Neural cell (in vitro differentiated cells): ENCODE results near the gene KRT80. TPM values are rescaled to one million over a fixed set of nuclear protein-coding genes. Genes with fewer than 3 reads are reported as not detected.

Experiments
- H2AFZ ChIP-seq: fragments of 200-600, 300-800 bp; sonication (generic), shearing (Covaris generic); 2 replicates; pipeline ENCODE4 v1.6.0; 2014; ENCODE audit warnings: low read depth, mild to moderate bottlenecking, antibody characterized with exemption, low read length, moderate library complexity
- H3F3A ChIP-seq: fragments of 200-600 bp; shearing (Covaris generic); 2 replicates; pipeline ENCODE4 v1.6.1; 2016; ENCODE audit warnings: mild to moderate bottlenecking, moderate library complexity, mixed read lengths, antibody characterized with exemption, low read length; ENCODE audit not compliant: insufficient read depth, poor library complexity, severe bottlenecking
- H3K27ac ChIP-seq: fragments of 200-600, 300-800 bp; sonication (generic), shearing (Covaris generic); 2 replicates; pipeline ENCODE4 v1.5.1; 2014; ENCODE audit warnings: mild to moderate bottlenecking, low read length, moderate library complexity
- H3K27me3 ChIP-seq: fragments of 300-800, 200-600 bp; sonication (generic), shearing (Covaris generic); 2 replicates; pipeline ENCODE4 v1.6.0; 2014; ENCODE audit warnings: mild to moderate bottlenecking, low read depth, low read length, moderate library complexity; ENCODE audit not compliant: insufficient read depth
- H3K36me3 ChIP-seq: fragments of 300-800, 200-600 bp; sonication (generic), shearing (Covaris generic); 2 replicates; pipeline ENCODE4 v1.5.1; 2014; ENCODE audit warnings: mild to moderate bottlenecking, antibody characterized with exemption, low read length, moderate library complexity; ENCODE audit not compliant: insufficient read depth
- H3K4me2 ChIP-seq: fragments of 300-800, 200-600 bp; sonication (generic), shearing (Covaris generic); 2 replicates; pipeline ENCODE4 v1.6.0; 2014; ENCODE audit warnings: mild to moderate bottlenecking, low read length
- H3K4me3 ChIP-seq: fragments of 300-800, 200-600 bp; sonication (generic), shearing (Covaris generic); 2 replicates; pipeline ENCODE4 v1.5.1; 2014; ENCODE audit warnings: mild to moderate bottlenecking, low read length, moderate library complexity
- H3K79me2 ChIP-seq: fragments of 200-600 bp; shearing (Covaris generic); replicated peaks from 2 replicates; pipeline ENCODE4 v1.6.0; 2014; ENCODE audit warnings: mild to moderate bottlenecking, low read length, moderate library complexity; ENCODE audit not compliant: insufficient read depth
- H3K9ac ChIP-seq: fragments of 300-800, 200-600 bp; sonication (generic), shearing (Covaris generic); 2 replicates; pipeline ENCODE4 v1.6.1; 2016; ENCODE audit warnings: mild to moderate bottlenecking, low read length, mixed read lengths
- H3K9me2 ChIP-seq: fragments of 200-600 bp; shearing (Covaris generic); 2 replicates; pipeline ENCODE4 v1.6.1; 2016; ENCODE audit warnings: mild to moderate bottlenecking, low read length, mixed read lengths; ENCODE audit not compliant: insufficient read depth
- H3K9me3 ChIP-seq: fragments of 200-600, 300-800 bp; sonication (generic), shearing (Covaris generic); 2 replicates; pipeline ENCODE4 v1.6.1; 2016; ENCODE audit warnings: mild to moderate bottlenecking, mixed run types, low read length, moderate library complexity, mixed read lengths
- H4K20me1 ChIP-seq: fragments of 200-600 bp; shearing (Covaris generic); 2 replicates; pipeline ENCODE4 v1.6.1; 2016; ENCODE audit warnings: mild to moderate bottlenecking, mixed run types; ENCODE audit not compliant: insufficient read depth
- EP300 ChIP-seq: fragments of 450-650 bp; conservative IDR thresholded peaks from 2 replicates; pipeline ENCODE4 v1.6.1; 2014; ENCODE audit warnings: antibody characterized with exemption, mild to moderate bottlenecking, moderate library complexity; ENCODE audit not compliant: poor library complexity, severe bottlenecking
- EZH2 ChIP-seq: fragments of 200-600, 300-800 bp; shearing (Covaris generic), sonication (generic); IDR thresholded peaks from 2 replicates; pipeline ENCODE4 v1.6.1; 2014; ENCODE audit warnings: antibody characterized with exemption, low read length, borderline replicate concordance, mild to moderate bottlenecking; ENCODE audit not compliant: insufficient read depth, poor library complexity, severe bottlenecking
- MXI1 ChIP-seq: fragments of 450-650 bp; conservative IDR thresholded peaks from 2 replicates; pipeline ENCODE4 v1.6.1; 2014; ENCODE audit warnings: antibody characterized with exemption, mild to moderate bottlenecking; ENCODE audit not compliant: poor library complexity, severe bottlenecking
- POLR2AphosphoS5 ChIP-seq: IDR thresholded peaks from 2 replicates; pipeline ENCODE4 v1.6.1; 2012
- RAD21 ChIP-seq: fragments of 450-650 bp; conservative IDR thresholded peaks from 2 replicates; pipeline ENCODE4 v1.6.1; 2014; ENCODE audit warnings: antibody characterized with exemption, mild to moderate bottlenecking, moderate library complexity
- REST ChIP-seq: IDR thresholded peaks from 2 replicates; pipeline ENCODE4 v1.6.1; 2012; ENCODE audit warnings: borderline replicate concordance
- SMC3 ChIP-seq: fragments of 450-650 bp; conservative IDR thresholded peaks from 2 replicates; pipeline ENCODE4 v1.6.1; 2014; ENCODE audit warnings: antibody characterized with exemption, mild to moderate bottlenecking, moderate library complexity; ENCODE audit not compliant: poor library complexity
- TAF1 ChIP-seq: IDR thresholded peaks from 2 replicates; pipeline ENCODE4 v1.6.1; 2012; ENCODE audit warnings: low read depth
- polyA plus RNA-seq: library from polyadenylated mRNA; depleted of rRNA; stranded (reverse); fragments of >200 nt; gene quantifications from 2 replicates; pipeline ENCODE4 v1.2.3, GENCODE V29; 2014
- TF ChIP-seq, protein P1 (sequence below): fragments of 450-650 bp; IDR thresholded peaks from 2 replicates; pipeline ENCODE4 v1.5.1; 2014; ENCODE audit warnings: antibody characterized with exemption, mild to moderate bottlenecking, moderate library complexity; ENCODE audit not compliant: poor library complexity, severe bottlenecking

The KRT80 gene
- polyA plus RNA-seq, 1 donor from 2014 or later = not detected

DNA sequence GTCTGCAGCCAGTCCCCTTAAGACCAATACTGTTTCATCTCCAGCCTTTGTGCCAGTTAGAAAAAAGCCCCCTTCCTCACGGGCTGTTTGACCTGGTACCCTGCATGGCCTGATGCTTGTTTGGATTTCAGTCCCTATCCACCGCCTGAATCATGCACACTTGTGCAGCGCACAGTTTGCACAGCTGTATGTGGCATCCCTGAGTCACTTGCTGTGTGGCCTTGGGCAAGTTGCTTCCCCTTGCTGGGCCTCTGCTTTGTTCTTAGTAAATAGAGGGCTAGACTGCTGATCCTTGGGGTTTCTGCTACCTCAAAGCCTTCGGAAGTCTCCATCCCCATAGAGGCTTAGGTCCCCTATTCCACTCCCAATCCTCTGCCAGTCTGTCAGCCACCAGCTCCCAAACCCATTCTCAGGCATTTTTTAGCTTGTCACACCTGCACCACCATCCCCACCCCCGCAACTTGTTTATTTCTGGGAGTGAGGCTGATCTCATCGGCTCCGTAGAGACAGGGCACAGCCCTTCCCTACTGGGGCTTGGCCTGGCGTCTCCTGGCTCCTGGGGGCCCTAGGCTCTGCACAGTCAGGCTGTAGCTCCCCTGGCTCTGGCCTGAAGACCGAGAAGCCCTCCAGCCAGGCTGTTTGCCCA is 8.8 kb downstream of the KRT80 start:
- Histone ChIP-seq H3K4me2 (no peak overlapping the region), H3K79me2 (no peaks in the 10 kb centered on the region), H3K9me2 (no peaks in the 10 kb centered on the region), H4K20me1 (no peaks in the 10 kb centered on the region), H3K4me3 (no peak overlapping the region), H3K9me3 (no peaks in the 10 kb centered on the region), H3F3A (no peaks in the 10 kb centered on the region), H2AFZ (no peak overlapping the region), H3K9ac (no peak overlapping the region), H3K36me3 (no peaks in the 10 kb centered on the region), H3K27me3 (no peaks in the 10 kb centered on the region), H3K27ac (no peak overlapping the region)
- TF ChIP-seq POLR2AphosphoS5 (no peak), EZH2 (no peak), TAF1 (no peak), EP300 (no peak), REST (no peak), RAD21 (no peak), MXI1 (no peak), SMC3 (no peak)
- TF ChIP-seq, protein P1, sequence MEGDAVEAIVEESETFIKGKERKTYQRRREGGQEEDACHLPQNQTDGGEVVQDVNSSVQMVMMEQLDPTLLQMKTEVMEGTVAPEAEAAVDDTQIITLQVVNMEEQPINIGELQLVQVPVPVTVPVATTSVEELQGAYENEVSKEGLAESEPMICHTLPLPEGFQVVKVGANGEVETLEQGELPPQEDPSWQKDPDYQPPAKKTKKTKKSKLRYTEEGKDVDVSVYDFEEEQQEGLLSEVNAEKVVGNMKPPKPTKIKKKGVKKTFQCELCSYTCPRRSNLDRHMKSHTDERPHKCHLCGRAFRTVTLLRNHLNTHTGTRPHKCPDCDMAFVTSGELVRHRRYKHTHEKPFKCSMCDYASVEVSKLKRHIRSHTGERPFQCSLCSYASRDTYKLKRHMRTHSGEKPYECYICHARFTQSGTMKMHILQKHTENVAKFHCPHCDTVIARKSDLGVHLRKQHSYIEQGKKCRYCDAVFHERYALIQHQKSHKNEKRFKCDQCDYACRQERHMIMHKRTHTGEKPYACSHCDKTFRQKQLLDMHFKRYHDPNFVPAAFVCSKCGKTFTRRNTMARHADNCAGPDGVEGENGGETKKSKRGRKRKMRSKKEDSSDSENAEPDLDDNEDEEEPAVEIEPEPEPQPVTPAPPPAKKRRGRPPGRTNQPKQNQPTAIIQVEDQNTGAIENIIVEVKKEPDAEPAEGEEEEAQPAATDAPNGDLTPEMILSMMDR = no peak

GRCh38 chr12:52182384-52182783 is 9.4 kb downstream of the KRT80 start:
- H3K79me2 ChIP-seq = no peaks in the 10 kb centered on the region
- no peaks in the 10 kb centered on the region for H3K9me3 ChIP-seq
- no peak overlapping the region for H3K4me2 ChIP-seq
- H3K9me2 ChIP-seq = no peaks in the 10 kb centered on the region
- H3F3A ChIP-seq = no peaks in the 10 kb centered on the region
- no peak overlapping the region for H3K4me3 ChIP-seq
- H3K27me3 ChIP-seq = no peaks in the 10 kb centered on the region
- H3K9ac ChIP-seq = no peak overlapping the region
- no peak overlapping the region for H3K27ac ChIP-seq
- TF ChIP-seq, protein P1 = no peak
- TF ChIP-seq TAF1 = no peak
- no peak for TF ChIP-seq SMC3
- TF ChIP-seq EP300 = no peak
- TF ChIP-seq MXI1 = no peak
- TF ChIP-seq RAD21 = no peak
- no peak for TF ChIP-seq EZH2
- no peak for TF ChIP-seq REST
- TF ChIP-seq POLR2AphosphoS5 = no peak
- no peak overlapping the region for H2AFZ ChIP-seq
- no peaks in the 10 kb centered on the region for H3K36me3 ChIP-seq
- H4K20me1 ChIP-seq = no peaks in the 10 kb centered on the region
